Coronary artery (tissue), 2 donors: Measurements from ENCODE around the gene RBM33.

ENCODE experiments used
- DNase-seq: peaks from one replicate; pipeline ENCODE4 v3.0.0-alpha.2; 2017; ENCODE audit warnings: low spot score
- H3K27ac ChIP-seq, 2 donors: fragments of 200-600 bp; sonication (generic); one replicate each; pipeline ENCODE4 v1.5.1; 2016 to 2019
- H3K4me3 ChIP-seq: fragments of 200-600 bp; sonication (generic); 2 replicates; pipeline ENCODE4 v1.5.1; 2016; ENCODE audit warnings: mild to moderate bottlenecking, moderate library complexity
- TF ChIP-seq, protein P1 (sequence below): fragments of 200-600 bp; sonication (generic); IDR thresholded peaks from one replicate; pipeline ENCODE4 v1.5.1; 2019; ENCODE audit warnings: antibody characterized with exemption

The RBM33 gene

DNA sequence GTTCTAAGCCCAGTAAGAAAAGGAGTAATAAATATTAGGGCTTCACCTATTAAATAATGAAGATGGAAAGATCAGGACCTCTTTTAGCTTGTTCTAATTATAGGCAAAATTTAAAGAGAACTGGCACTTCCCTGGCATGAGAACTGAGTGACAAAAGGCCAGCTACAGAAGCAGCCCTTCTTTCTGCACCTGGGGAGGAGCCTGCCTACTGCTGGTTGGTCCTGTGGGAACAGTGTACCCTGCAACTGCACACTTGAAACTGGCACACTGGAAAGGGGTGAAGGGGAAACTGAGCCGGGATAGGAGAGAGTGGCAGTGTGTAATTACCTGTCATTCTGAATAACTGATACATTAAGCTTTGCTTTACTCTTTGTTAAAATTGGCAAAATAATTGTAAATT is 87.4 kb downstream of the RBM33 start:
- TF ChIP-seq, protein P1, sequence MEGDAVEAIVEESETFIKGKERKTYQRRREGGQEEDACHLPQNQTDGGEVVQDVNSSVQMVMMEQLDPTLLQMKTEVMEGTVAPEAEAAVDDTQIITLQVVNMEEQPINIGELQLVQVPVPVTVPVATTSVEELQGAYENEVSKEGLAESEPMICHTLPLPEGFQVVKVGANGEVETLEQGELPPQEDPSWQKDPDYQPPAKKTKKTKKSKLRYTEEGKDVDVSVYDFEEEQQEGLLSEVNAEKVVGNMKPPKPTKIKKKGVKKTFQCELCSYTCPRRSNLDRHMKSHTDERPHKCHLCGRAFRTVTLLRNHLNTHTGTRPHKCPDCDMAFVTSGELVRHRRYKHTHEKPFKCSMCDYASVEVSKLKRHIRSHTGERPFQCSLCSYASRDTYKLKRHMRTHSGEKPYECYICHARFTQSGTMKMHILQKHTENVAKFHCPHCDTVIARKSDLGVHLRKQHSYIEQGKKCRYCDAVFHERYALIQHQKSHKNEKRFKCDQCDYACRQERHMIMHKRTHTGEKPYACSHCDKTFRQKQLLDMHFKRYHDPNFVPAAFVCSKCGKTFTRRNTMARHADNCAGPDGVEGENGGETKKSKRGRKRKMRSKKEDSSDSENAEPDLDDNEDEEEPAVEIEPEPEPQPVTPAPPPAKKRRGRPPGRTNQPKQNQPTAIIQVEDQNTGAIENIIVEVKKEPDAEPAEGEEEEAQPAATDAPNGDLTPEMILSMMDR: no peak
- no peak for DNase-seq
- no peak overlapping the region for H3K4me3 ChIP-seq
- H3K27ac ChIP-seq: no peak overlapping the region

DNA sequence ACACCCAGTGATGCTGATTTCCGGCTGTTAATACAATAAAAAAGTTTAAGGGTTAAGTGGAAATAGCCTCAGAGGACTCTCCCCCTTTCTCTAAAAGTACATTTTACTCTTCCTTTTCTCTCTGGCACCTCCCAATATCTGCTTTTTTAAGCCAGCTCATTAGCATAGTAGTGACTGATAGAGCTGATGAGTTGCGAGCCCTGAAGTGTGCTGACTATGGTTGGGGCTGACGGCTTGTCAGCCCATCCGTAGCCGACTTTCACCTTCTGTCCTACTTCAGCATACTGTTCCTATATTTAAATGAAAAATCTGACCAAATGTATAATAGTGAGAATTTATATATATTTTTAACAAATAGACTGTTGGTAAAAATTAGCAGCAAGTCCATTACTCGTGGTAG is 87.8 kb downstream of the RBM33 start:
- TF ChIP-seq, protein P1: no peak
- DNase-seq: no peak
- Histone ChIP-seq H3K4me3 (no peak overlapping the region), H3K27ac (no peak overlapping the region)

DNA sequence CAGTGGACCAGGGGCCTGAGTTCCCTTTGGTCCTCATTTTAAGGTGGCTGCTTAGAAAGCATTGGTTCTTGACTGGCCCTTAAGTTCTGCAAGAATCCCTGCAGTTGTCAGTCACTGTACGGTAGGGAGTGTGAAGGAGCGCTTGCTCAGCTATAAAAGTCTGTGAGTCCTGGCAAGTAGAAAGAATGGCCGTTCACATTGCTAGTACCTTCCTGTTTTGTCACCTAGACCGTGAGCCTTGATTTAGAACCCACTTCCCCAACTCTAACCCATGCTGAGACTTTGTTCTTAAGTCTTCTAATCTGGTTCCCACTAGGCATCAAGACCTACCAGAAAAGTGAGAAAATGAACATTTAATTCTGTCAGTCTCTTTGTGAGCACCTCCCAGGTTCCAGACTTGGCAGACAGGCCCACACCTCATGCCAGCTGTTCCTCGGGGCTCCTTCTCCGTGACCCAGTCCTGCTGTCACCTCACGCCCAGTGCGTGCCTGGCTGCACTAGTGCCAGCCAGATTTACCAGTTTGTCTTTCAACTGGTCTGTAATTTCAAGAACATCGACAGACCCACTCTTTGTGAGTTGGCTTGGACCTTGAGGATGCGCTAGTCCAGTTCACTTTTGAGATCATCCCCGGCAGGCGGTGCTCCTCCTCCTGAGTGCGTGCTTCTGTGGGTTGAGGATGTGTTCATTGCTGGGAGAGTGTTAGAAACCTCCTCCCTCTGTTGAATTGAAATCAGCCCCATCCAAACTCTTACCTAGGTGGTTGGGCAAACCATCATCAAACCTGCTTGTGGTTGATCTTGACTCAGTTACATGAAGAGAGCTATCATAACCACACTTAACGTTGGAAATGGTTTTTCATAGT is 89.4 kb downstream of the RBM33 start:
- TF ChIP-seq, protein P1: no peak
- DNase-seq: no peak
- H3K27ac ChIP-seq: no peak overlapping the region
- no peak overlapping the region for H3K4me3 ChIP-seq

DNA sequence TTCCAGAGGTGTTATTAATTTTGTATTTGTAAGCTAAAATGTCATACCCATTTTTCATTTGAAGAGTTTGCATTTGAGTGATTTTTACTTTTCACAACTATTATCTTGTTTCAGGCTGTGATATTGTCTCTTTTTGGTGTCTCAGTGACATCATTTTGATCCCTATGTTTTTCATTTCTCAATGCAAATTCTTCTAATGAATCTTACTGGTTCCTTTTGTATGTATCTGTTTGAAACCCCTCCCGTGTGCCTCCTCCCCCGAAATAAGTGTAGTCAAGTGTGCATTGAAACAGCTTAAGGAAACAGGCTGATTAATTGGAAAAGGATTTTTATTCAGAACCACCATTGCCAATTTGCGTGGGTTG is 90.0 kb downstream of the RBM33 start:
- TF ChIP-seq, protein P1: no peak
- Histone ChIP-seq H3K27ac (no peak overlapping the region), H3K4me3 (no peak overlapping the region)
- DNase-seq: no peak

DNA sequence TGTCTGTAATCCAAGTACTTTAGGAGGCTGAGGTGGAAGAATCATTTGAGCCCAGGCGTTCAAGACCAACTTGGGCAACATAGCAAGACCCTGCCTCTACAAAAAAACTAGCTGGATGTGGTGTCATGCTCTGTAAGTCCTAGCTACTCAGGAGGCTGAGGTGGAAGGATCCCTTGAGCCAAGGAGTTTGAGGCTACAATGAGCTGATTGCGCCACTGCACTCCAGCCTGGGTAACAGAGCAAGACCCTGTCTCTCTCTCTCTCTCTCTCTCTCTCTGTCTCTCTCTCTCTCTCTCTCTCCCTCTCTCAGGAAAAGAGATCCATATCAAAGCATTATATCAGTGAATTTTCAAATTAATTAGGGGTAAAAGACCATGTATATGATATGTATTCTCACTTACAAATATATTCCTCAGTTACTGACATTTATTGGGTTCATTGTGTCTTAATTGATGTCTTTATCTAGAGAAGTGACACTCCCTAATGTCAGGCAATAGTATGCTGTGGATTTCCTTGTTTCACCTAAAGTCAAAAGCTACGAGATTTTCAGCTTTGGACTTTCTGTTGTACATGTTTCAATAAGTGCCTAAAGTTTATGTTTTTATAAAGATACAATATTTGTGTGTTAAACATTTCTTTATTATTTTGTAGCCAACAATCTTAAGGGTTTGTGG is 91.1 kb downstream of the RBM33 start:
- TF ChIP-seq, protein P1: no peak
- no peak overlapping the region for H3K27ac ChIP-seq
- no peak overlapping the region for H3K4me3 ChIP-seq
- DNase-seq: no peak

DNA sequence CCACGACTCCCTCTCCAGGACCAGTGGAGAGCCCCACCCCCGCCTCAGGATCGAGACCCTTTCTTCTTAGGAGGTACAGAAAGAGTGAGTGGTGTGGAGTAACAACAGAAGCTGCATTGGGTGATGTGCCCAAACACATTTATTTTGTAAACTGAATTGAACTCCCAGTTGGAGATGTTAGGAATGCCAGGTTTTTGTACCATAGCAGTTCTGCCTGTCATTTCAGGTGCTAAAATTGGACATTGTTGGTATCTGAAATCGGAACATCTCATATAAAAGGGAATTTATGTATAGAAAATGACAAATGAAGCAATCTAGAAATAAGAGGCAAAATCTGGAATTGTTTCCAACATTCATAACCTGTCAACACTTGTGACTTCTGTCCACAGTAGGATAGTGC is 93.1 kb downstream of the RBM33 start:
- TF ChIP-seq, protein P1: no peak
- Histone ChIP-seq H3K27ac (no peak overlapping the region), H3K4me3 (no peak overlapping the region)
- DNase-seq: no peak

DNA sequence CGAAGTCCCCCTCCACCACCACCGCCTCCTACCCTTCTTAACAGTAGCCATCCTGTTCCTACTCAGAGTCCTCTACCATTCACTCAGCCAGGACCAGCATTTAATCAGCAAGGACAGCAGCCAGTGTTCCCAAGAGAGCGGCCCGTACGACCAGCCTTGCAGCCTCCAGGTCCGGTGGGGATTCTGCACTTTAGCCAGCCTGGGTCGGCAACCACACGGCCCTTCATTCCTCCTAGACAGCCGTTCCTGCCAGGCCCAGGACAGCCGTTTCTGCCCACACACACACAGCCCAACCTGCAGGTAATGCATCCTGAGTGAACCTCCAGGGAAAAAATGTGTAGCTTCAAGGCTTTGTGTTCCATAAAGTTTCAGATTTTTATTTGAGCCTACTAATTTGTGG is 93.6 kb downstream of the RBM33 start:
- Histone ChIP-seq H3K4me3 (no peak overlapping the region), H3K27ac (no peak overlapping the region)
- DNase-seq: no peak
- TF ChIP-seq, protein P1: no peak
